NCI-H1436 treated with DMSO at 0.1 percent for 48 hours (cell line): ENCODE data around the gene SEMA6A.
A peak's percentile ranks its signal among the peaks of the same experiment; 100 is the strongest.

Experiments
- DNase-seq: peaks from one replicate; lab custom pipeline; 2025; lab: John Stamatoyannopoulos, UW

Gene SEMA6A

GRCh38 chr5:116402235-116402634 lies 172.4 kb downstream of the SEMA6A start:
- DNase-seq: no peak

GRCh38 chr5:116401576-116401975 lies 173.0 kb downstream of the SEMA6A start:
- no peak for DNase-seq

- DNase-seq: no peak
Observed at GRCh38 chr5:116396476-116397099, 178.0 kb downstream of the SEMA6A start.

GRCh38 chr5:116395631-116396203 lies 178.9 kb downstream of the SEMA6A start:
- DNase-seq: no peak

- peak; percentile 89 for DNase-seq
Observed at GRCh38 chr5:116395226-116395625, 179.4 kb downstream of the SEMA6A start.

- no peak for DNase-seq
Observed at GRCh38 chr5:116394186-116394867, 180.3 kb downstream of the SEMA6A start.
